GM23338 (cell line): Measurements from ENCODE around the gene USH1G. TPM values are rescaled to one million over a fixed set of nuclear protein-coding genes. Genes with fewer than 3 reads are reported as not detected.

Experiments used
- ATAC-seq: fragments of 200-7000 bp; cut with Tn5 transposase; 3 replicates; pipeline ENCODE4 v1.9.1; 2020
- DNase-seq: peaks from one replicate; pipeline ENCODE4 v3.0.0-alpha.2; 2015; ENCODE audit warnings: low spot score
- H2AFZ ChIP-seq: fragments of 200-600 bp; sonication (generic); 2 replicates; pipeline ENCODE4 v1.8.0; 2016; ENCODE audit warnings: antibody characterized with exemption, mild to moderate bottlenecking, moderate library complexity
- H3F3A ChIP-seq: fragments of 200-600 bp; sonication (generic); replicated peaks from 2 replicates; pipeline ENCODE4 v1.8.0; 2017; ENCODE audit warnings: antibody characterized with exemption, mixed run types, low read depth
- H3K27ac ChIP-seq: fragments of 200-600 bp; sonication (generic); 2 replicates; pipeline ENCODE4 v1.6.1; 2016; ENCODE audit warnings: low read depth
- H3K27me3 ChIP-seq: fragments of 200-600 bp; sonication (generic); 2 replicates; pipeline ENCODE4 v1.8.0; 2016; ENCODE audit warnings: mild to moderate bottlenecking, mixed run types, moderate library complexity; ENCODE audit not compliant: insufficient read depth
- H3K36me3 ChIP-seq: fragments of 200-600 bp; sonication (generic); 2 replicates; pipeline ENCODE4 v1.8.0; 2016; ENCODE audit warnings: mild to moderate bottlenecking; ENCODE audit not compliant: insufficient read depth
- H3K4me1 ChIP-seq: fragments of 200-600 bp; sonication (generic); 2 replicates; pipeline ENCODE4 v1.8.0; 2016; ENCODE audit warnings: mild to moderate bottlenecking, moderate library complexity; ENCODE audit not compliant: insufficient read depth
- H3K4me2 ChIP-seq: fragments of 200-600 bp; sonication (generic); 2 replicates; pipeline ENCODE4 v1.7.1; 2017; ENCODE audit warnings: mixed run types
- H3K4me3 ChIP-seq: fragments of 200-600 bp; sonication (generic); 2 replicates; pipeline ENCODE4 v1.6.1; 2016; ENCODE audit warnings: mixed run types
- H3K79me2 ChIP-seq: fragments of 200-600 bp; sonication (generic); replicated peaks from 2 replicates; pipeline ENCODE4 v1.8.0; 2017; ENCODE audit warnings: mild to moderate bottlenecking; ENCODE audit not compliant: insufficient read depth
- H3K9me2 ChIP-seq: fragments of 200-600 bp; sonication (generic); 2 replicates; pipeline ENCODE4 v1.8.0; 2017; ENCODE audit not compliant: insufficient read depth
- H4K20me1 ChIP-seq: fragments of 200-600 bp; sonication (generic); replicated peaks from 2 replicates; pipeline ENCODE4 v1.8.0; 2017; ENCODE audit warnings: mild to moderate bottlenecking; ENCODE audit not compliant: insufficient read depth
- H3K27ac Mint-ChIP-seq: 2 replicates; pipeline ENCODE4 v1.8.0; 2020; ENCODE audit warnings: inconsistent platforms, mild to moderate bottlenecking, moderate library complexity, mixed read lengths
- H3K27me3 Mint-ChIP-seq: 3 replicates; pipeline ENCODE4 v1.8.0; 2022; ENCODE audit warnings: low read depth, mild to moderate bottlenecking, moderate library complexity, mixed read lengths, inconsistent platforms; ENCODE audit not compliant: insufficient read depth, poor library complexity
- H3K36me3 Mint-ChIP-seq: 3 replicates; pipeline ENCODE4 v1.8.0; 2021; ENCODE audit warnings: low read depth, mild to moderate bottlenecking, inconsistent platforms, moderate library complexity, mixed read lengths
- H3K4me1 Mint-ChIP-seq: 3 replicates; pipeline ENCODE4 v1.8.0; 2020; ENCODE audit warnings: mild to moderate bottlenecking, inconsistent platforms, mixed read lengths
- H3K4me3 Mint-ChIP-seq: 3 replicates; pipeline ENCODE4 v1.8.0; 2021; ENCODE audit warnings: moderate library complexity, mild to moderate bottlenecking, inconsistent platforms, mixed read lengths
- H3K9me3 Mint-ChIP-seq: 3 replicates; pipeline ENCODE4 v1.8.0; 2020; ENCODE audit warnings: moderate library complexity, mild to moderate bottlenecking, inconsistent platforms, mixed read lengths
- CREB1 ChIP-seq: fragments of 250-450 bp; sonication (Bioruptor Pico); IDR thresholded peaks from 2 replicates; pipeline ENCODE4 v1.5.0; 2020; ENCODE audit warnings: low read depth, mild to moderate bottlenecking, moderate library complexity
- EZH2 ChIP-seq: fragments of 200-600 bp; sonication (generic); IDR thresholded peaks from one replicate; pipeline ENCODE4 v1.8.0; 2017; ENCODE audit warnings: antibody characterized with exemption, mild to moderate bottlenecking, low read depth; ENCODE audit not compliant: unreplicated experiment
- EZH2phosphoT487 ChIP-seq: fragments of 200-600 bp; sonication (generic); IDR thresholded peaks from one replicate; pipeline ENCODE4 v1.8.1; 2018; ENCODE audit warnings: antibody characterized with exemption; ENCODE audit not compliant: unreplicated experiment
- NANOG ChIP-seq: IDR thresholded peaks from 2 replicates; pipeline ENCODE4 v1.6.1; 2016; ENCODE audit warnings: antibody characterized with exemption, borderline replicate concordance
- POLR2AphosphoS5 ChIP-seq: IDR thresholded peaks from 2 replicates; pipeline ENCODE4 v1.6.1; 2016; ENCODE audit warnings: antibody characterized with exemption, low read depth
- STAT1 ChIP-seq: IDR thresholded peaks from one replicate; pipeline ENCODE4 v1.6.1; 2016; ENCODE audit warnings: antibody characterized with exemption; ENCODE audit not compliant: unreplicated experiment
- ZNF331 ChIP-seq: fragments of 250-450 bp; sonication (Bioruptor Pico); IDR thresholded peaks from 2 replicates; pipeline ENCODE4 v1.5.0; 2020; ENCODE audit warnings: low read depth, mild to moderate bottlenecking, moderate library complexity
- ZNF462 ChIP-seq: fragments of 250-450 bp; sonication (Bioruptor Pico); IDR thresholded peaks from 2 replicates; pipeline ENCODE4 v1.5.0; 2020; ENCODE audit warnings: mild to moderate bottlenecking, moderate library complexity
- polyA plus RNA-seq: library from polyadenylated mRNA; unstranded; fragments of >200 nt; fragmentation: Nextera tagmentation; extraction: Ambion mirVana; gene quantifications from 2 replicates; pipeline ENCODE4 v1.2.1, GENCODE V29; 2016
- total RNA-seq: library from RNA; depleted of rRNA; stranded (reverse); fragments of >200 nt; shearing (Covaris generic); gene quantifications from 2 replicates; pipeline ENCODE4 v1.2.3, GENCODE V29; 2014
- TF ChIP-seq, protein P1 (sequence below): IDR thresholded peaks from 2 replicates; pipeline ENCODE4 v1.6.1; 2016; ENCODE audit warnings: antibody characterized with exemption
- TF ChIP-seq, protein P2 (sequence below): IDR thresholded peaks from one replicate; pipeline ENCODE4 v1.6.1; 2018; ENCODE audit warnings: antibody characterized with exemption; ENCODE audit not compliant: unreplicated experiment
- TF ChIP-seq, protein P3 (sequence below), 2 experiments: fragments of 200-600 bp in 1 of 2; sonication (generic) in 1 of 2; conservative IDR thresholded peaks; 2 replicates each; pipeline versions ENCODE4 v1.5.1 to v1.6.1; 2016 to 2017; ENCODE audit warnings: antibody characterized with exemption in 2 of 2, low read depth in 2 of 2, mild to moderate bottlenecking in 2 of 2, moderate library complexity in 1 of 2

Gene USH1G
- total and polyA plus RNA-seq, 2 experiments from 2014 or later = 0.34 to 1.7 TPM

GRCh38 chr17:74968361-74968780, 45.3 kb upstream of the USH1G start:
- peak; percentile 10 for ATAC-seq

More at GRCh38 chr17:74968361-74968780, 45.3 kb upstream of the USH1G start:
- no peaks in the 10 kb centered on the region for H3F3A ChIP-seq
- peaks cover 24% of the 10 kb centered on the region for H3K27me3 ChIP-seq
- peaks cover 8% of the 10 kb centered on the region; the same call in 1 of the 2 replicates for H3K4me1 ChIP-seq
- no peaks in the 10 kb centered on the region for H4K20me1 ChIP-seq
- no peaks in the 10 kb centered on the region for H3K9me2 ChIP-seq
- no peak overlapping the region for H3K27ac Mint-ChIP-seq
- no peak overlapping the region for H3K4me3 ChIP-seq
- no peaks in the 10 kb centered on the region; the same call in 2 of the 3 replicates for H3K9me3 Mint-ChIP-seq
- peaks cover 32% of the 10 kb centered on the region for H3K27me3 Mint-ChIP-seq
- H3K79me2 ChIP-seq = no peaks in the 10 kb centered on the region
- DNase-seq = no peak
- TF ChIP-seq CREB1 (no peak), NANOG (no peak), EZH2 (no peak), STAT1 (no peak), ZNF331 (no peak), EZH2phosphoT487 (no peak), ZNF462 (no peak), POLR2AphosphoS5 (no peak)
- TF ChIP-seq, protein P1, sequence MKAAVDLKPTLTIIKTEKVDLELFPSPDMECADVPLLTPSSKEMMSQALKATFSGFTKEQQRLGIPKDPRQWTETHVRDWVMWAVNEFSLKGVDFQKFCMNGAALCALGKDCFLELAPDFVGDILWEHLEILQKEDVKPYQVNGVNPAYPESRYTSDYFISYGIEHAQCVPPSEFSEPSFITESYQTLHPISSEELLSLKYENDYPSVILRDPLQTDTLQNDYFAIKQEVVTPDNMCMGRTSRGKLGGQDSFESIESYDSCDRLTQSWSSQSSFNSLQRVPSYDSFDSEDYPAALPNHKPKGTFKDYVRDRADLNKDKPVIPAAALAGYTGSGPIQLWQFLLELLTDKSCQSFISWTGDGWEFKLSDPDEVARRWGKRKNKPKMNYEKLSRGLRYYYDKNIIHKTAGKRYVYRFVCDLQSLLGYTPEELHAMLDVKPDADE = no peak
- TF ChIP-seq, protein P2, sequence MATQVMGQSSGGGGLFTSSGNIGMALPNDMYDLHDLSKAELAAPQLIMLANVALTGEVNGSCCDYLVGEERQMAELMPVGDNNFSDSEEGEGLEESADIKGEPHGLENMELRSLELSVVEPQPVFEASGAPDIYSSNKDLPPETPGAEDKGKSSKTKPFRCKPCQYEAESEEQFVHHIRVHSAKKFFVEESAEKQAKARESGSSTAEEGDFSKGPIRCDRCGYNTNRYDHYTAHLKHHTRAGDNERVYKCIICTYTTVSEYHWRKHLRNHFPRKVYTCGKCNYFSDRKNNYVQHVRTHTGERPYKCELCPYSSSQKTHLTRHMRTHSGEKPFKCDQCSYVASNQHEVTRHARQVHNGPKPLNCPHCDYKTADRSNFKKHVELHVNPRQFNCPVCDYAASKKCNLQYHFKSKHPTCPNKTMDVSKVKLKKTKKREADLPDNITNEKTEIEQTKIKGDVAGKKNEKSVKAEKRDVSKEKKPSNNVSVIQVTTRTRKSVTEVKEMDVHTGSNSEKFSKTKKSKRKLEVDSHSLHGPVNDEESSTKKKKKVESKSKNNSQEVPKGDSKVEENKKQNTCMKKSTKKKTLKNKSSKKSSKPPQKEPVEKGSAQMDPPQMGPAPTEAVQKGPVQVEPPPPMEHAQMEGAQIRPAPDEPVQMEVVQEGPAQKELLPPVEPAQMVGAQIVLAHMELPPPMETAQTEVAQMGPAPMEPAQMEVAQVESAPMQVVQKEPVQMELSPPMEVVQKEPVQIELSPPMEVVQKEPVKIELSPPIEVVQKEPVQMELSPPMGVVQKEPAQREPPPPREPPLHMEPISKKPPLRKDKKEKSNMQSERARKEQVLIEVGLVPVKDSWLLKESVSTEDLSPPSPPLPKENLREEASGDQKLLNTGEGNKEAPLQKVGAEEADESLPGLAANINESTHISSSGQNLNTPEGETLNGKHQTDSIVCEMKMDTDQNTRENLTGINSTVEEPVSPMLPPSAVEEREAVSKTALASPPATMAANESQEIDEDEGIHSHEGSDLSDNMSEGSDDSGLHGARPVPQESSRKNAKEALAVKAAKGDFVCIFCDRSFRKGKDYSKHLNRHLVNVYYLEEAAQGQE = no peak
- TF ChIP-seq, protein P3, sequence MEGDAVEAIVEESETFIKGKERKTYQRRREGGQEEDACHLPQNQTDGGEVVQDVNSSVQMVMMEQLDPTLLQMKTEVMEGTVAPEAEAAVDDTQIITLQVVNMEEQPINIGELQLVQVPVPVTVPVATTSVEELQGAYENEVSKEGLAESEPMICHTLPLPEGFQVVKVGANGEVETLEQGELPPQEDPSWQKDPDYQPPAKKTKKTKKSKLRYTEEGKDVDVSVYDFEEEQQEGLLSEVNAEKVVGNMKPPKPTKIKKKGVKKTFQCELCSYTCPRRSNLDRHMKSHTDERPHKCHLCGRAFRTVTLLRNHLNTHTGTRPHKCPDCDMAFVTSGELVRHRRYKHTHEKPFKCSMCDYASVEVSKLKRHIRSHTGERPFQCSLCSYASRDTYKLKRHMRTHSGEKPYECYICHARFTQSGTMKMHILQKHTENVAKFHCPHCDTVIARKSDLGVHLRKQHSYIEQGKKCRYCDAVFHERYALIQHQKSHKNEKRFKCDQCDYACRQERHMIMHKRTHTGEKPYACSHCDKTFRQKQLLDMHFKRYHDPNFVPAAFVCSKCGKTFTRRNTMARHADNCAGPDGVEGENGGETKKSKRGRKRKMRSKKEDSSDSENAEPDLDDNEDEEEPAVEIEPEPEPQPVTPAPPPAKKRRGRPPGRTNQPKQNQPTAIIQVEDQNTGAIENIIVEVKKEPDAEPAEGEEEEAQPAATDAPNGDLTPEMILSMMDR (conservative IDR thresholded peaks at IDR 0.05; ENCODE audit: low read depth in 2 of 2) = no peak
- H3K36me3 ChIP-seq = no peaks in the 10 kb centered on the region
- no peak overlapping the region for H2AFZ ChIP-seq
- peaks cover 11% of the 10 kb centered on the region for H3K4me1 Mint-ChIP-seq
- H3K4me3 Mint-ChIP-seq = no peak overlapping the region; the same call in 2 of the 3 replicates
- H3K4me2 ChIP-seq = no peak overlapping the region
- H3K27ac ChIP-seq = no peak overlapping the region
- H3K36me3 Mint-ChIP-seq = no peaks in the 10 kb centered on the region; the same call in 2 of the 3 replicates
